NCI-H524 treated with DMSO at 0.1 percent for 48 hours (cell line): Measurements from ENCODE around the gene NF2.
A peak's percentile ranks its signal among the peaks of the same experiment; 100 is the strongest.

Source experiments
- DNase-seq: peaks from one replicate; lab custom pipeline; 2025; lab: John Stamatoyannopoulos, UW

NF2 gene

DNA sequence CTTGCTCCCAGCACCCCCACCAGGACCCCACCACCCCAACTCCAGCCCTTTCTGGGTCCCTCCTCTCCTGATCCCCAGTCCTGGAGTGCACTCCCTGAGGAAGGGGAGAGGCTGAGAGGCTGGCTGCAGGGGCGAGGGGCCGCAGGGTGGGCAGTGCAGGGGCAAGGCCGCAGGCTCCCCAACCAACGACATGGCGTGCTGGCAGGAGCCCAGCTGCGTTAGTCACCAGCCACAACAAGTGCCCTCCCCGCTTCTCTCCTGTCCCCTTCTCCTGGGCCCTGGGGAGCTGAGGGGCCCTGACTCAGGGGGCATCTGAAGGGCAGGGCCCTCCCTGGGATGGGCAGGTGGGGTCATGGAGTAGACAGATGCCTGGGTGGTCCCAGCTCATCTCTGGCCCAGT lies 118.7 kb downstream of the NF2 start:
- DNase-seq = no peak

DNA sequence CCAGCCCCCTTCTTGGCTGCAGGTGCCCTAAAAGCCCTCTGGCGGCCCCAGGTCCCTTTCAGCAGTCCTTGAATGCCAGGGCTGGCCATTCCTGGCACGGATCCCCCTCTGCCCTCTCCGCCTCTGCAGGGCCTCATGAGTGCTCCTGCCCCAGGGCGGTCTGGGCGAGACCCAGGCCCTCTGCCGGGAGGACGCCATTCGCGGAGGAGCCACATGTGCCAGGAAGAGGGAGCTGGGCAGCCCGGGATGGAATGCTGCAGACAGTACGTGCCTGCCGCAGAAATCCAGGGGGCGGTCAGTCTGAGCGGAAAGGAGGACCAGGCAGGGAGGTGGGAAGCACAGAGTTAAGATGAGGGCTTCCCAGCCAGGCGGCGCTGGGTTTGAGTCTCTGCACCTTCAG lies 119.2 kb downstream of the NF2 start:
- no peak for DNase-seq

DNA sequence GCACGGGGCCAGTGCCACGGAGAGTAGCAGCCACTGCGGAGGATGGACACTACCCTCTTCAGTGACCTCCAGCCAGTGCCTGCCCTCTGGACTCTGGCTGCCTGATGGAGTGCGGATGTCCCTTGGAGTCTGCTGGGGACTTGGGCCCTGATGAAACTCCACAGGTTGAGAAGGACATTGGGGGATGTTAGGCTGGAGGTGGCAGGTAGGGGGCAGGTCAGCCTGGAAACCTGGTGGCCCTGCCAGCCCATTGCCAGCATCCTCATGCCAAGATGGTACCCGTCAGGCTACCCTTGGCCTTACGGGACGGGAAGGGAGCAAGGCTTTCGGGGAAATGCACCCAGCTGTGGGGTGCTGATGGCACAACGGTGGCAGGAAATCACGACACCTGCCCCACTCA lies 120.3 kb downstream of the NF2 start:
- DNase-seq = no peak

GRCh38 chr22:29724843-29725242 lies 121.4 kb downstream of the NF2 start:
- DNase-seq = no peak

GRCh38 chr22:29726106-29726505 lies 122.7 kb downstream of the NF2 start:
- no peak for DNase-seq

DNA sequence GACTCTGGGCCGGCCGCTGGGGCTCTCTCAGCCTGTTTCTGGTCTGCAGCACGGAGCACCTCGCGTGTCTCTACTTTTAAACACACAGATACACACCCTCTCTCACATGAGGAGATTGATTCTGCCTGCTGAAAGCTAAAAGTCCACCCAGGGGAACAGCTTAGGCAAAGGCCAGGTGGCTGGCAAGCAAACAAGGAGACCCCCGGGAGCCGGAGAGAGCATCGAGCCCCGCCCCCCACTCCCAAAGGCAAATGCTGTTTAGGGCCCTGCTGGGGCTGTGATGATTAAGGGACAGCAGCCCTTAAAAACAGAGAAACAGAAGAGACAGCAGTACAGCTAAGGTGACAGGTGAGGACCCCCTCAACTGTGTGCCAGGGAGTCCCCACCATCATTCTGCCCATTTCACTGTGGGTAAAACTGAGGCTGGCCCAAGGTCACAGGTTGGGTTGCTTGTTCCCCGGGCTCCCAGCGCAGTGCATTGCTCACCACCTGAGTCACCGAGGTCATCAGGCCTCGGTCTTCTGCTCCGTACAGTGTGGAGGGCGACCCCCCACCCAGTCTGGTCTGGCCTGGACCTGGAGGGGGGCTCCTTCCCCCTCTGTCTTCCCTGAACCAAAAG lies 123.2 kb downstream of the NF2 start:
- DNase-seq = peak; percentile 19

DNA sequence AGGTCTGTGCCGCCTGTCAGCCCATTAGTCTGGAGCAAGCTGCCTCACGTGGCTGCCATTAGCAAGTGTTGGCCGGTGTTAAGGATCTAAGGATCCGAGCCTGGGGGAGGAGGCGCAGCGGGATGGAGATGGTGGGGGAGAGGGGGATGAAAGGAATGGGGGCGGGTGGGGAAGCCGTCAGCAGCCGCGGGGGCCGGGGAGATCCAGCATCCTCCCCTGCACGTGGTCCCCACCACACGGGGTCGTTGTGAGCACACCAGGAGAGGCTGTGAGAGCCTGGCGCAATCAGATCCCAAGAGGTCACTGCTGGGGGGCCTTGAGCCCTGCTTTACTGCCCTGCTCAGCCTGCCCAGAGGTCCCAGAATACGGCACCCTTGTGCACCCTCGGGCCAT lies 123.7 kb downstream of the NF2 start:
- DNase-seq = peak; percentile 21

DNA sequence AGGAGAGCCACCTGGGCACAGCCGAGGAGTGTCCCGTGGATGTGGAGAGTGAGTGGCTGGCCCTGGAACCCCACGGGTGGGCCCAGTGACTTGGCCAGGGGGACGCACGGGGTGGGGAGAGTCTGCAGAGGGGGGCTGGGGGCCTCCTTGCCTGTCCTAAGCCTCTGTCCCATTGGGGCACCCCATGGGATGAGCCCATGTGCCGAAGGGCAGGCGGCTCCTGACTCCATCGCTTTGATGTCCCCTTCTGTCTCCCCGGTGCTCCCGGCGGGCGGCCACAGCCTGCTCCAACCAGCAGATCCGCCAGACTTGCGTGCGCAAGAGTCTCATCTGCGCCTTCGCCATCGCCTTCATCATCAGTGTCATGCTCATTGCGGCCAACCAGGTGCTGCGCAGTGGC lies 125.7 kb downstream of the NF2 start:
- DNase-seq = no peak

DNA sequence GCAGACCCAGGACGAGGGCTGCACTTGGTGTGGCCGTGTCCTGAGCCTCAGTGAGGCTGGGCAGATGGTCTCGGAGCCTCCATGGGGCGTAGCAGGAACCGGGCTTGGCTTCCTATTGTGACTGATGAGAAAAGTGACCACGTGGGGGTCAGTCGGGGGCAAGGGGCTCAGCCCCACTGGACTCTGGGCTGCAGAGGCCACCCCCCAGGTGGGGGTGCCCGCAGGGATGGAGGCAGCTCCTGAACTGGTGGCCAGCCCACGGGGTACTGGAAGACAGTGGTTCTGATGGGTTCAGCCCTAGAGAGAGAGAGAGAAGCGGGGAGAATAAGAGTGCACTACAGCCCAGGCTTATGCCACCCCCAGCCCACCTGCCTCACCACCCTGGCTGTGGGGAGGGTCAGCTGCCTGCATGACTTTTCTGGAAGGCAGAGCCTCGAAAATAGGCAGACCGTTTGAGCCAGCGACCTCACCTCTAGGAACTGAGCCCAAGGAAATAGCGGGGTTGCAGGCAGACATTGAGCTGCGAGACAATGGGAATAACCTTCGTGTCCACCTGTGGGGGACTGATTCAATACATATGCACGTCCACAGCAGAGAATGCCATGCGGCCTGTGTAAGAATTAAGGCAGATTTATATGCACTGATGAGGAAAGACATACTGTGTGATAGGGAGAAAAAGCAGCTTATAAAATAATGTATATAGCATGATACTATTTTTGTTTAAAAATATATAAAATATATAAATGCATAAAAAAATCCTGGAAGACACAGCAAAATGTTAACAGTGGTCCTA lies 127.8 kb downstream of the NF2 start:
- DNase-seq = no peak

DNA sequence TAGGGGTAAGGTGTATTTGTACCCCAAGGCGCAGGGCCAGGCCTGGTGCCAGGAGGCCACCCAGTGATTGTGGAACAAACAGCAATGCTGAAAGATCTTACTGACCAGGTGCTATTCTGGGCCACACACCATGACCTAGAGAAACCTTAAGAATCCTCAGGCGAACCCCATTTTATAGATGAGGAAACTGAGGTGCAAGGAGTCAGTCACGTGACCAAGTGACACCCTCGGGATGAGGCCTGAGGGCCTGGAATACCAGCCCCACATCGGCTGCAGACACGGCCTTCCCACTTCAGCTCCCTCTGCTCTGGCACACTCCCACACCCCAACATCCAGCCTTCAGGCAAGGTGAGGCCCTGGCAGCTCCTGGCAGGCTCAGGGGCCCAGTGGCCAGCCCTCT lies 129.4 kb downstream of the NF2 start:
- DNase-seq = no peak

DNA sequence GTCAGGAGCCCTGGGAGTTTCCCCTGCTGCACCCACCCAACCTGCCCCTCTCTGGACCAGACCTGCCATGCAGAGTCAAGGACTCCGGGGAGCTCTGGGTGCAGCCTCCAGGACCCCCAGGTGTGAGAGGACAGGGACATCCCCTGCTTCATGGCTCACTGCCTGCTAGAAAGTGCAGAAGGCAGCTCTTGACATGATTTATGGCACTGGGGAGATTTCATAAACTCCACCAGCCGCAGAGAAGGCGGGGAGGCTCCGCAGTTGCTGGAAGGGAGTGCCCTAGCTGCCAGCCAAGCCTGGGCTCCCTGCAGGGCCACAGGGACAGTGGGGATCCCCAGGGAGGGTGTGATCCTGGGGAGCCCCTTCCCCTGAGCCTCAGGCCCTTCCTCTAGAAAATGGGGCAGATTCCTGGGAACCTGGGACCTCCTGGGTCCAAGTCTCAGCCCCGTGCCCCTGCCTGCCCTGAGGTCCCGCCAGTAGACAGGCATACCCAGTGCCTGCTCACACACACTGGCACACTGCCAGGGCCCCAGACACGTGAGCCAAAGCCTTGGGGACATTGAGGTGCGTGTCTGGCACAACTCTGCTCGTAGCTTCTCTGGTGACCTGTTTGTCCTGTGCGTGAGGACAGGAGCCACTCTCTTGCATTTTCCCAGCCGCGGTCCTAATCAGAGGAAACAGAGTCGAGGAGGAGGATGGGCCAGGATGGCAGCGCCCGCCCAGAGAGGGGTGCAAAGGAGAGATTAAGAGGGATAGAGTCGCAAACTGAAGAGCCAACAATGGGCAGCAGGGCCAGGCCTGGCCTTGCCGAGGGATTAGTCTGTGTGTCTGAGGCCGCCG lies 130.1 kb downstream of the NF2 start:
- peak; percentile 29 for DNase-seq

DNA sequence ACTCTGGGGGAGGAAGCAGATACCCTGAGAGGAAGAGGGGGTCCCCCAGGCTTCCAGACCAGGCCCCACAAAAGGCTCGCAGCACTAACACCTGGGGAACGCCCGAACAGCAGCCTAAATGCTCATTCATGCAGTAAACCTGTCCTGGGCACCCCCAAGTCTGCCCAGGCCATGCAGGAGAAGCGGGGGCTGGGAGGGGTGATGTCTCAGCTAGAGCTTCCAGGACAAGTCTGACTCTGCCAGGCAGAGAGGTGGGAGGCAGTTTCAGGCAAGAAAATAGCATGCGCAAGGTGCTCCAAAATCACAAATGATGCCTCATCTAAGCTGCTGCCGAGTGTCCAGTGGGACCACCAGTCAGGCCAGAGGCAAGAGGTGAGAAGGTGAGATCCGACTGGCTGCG lies 131.0 kb downstream of the NF2 start:
- no peak for DNase-seq

DNA sequence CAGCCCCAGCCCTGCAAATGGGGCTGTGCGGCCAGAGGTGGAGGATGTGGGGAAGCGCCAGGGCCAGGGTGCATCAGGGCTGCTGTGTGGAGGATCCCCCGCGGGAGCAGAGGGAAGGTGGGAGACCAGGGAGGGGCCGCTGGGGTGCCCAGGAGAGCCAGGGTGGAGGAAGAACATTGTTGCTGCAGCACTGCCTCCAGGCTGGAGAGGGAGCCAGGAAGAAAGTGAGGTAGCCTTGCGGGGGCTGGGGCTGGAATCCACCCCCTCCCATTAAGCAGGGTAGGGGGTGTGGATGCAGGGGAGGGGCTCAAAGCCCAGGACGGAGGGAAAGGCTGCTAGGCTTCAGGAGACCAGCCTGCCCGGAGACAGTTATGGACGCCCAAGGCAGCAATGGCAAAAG lies 131.4 kb downstream of the NF2 start:
- no peak for DNase-seq

DNA sequence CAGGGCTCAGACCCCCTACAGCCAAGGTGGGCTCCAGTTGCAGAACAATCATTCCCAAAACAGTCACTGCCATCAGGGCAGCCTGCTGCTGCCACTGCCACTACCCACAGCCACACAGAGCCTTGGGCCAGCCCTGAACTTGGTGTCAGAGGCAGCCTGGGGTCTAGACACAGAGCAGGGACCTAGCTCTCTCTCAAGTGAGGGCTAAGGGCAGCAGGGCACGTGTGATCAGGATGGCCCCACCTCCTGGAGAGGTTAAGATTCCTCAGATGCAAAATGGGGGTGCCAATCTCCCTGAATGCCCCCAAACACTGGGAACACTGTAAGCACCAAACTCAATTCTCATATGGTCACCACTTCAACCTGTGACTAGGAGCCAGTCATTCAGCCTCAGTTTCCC lies 132.0 kb downstream of the NF2 start:
- DNase-seq = no peak

- no peak for DNase-seq
These were observed 134.1 kb downstream of the NF2 start for GRCh38 chr22:29737251-29738117.

- DNase-seq = no peak
These were observed 134.8 kb downstream of the NF2 start for GRCh38 chr22:29738118-29738815.

DNA sequence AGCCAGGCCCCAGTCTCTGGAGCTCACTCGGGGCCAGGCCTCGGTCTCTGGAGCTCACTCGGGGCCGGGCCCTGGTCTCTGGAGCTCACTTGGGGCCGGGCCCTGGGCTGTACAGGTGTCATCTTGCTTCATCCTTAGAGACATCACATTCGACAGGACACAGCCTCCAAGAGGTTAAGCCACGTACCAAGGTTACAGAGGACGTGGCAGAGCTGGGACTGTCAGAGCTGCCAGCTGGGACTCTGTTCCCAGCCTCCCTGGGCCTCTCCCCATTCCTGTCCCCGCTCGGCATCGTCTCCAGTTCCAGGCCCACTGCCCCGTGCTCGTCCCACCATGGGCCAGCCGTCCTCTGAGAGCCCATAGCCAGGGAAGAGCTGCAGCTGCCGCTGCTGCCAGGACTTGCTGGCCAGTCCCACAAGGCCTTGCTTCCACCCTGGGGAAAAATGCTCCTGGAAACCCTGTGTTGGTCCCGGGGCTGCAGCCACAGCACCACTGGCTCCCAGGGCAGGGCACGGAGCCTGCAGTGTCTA lies 136.0 kb downstream of the NF2 start:
- no peak for DNase-seq

GRCh38 chr22:29740216-29740615 lies 136.8 kb downstream of the NF2 start:
- no peak for DNase-seq

- DNase-seq = no peak
These were observed 138.5 kb downstream of the NF2 start for GRCh38 chr22:29741926-29742325.

- no peak for DNase-seq
These were observed 138.9 kb downstream of the NF2 start for GRCh38 chr22:29742326-29742725.

DNA sequence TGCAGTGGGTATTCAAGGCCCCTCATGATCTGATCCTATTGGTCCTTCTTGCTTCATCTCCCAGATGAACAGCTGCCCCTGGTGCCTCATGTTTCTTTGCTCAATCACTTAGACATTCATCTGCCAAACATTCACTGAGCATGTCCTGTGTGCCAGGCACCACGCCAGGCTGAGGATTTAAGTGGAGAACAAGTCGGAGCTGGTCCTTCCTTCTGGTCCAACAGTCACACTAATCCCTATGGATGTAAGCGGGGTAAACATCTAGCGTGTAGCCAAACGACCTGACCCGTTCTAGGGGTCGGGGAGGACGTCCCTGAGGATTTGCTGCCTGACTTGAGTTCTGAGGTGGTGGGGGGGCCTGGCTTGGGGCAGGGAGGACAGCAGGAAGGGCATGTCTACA lies 141.5 kb downstream of the NF2 start:
- DNase-seq = peak; percentile 92
